Stimulated activated effector memory CD8-positive, alpha-beta T cell treated with anti-CD3 and anti-CD28 coated beads, Interleukin-12 subunit alpha, Interleukin-12 subunit beta, amount 100 ng/mL, for 72 hours (primary cell): Measurements from ENCODE around the gene ZNF227.
A peak's percentile ranks its signal among the peaks of the same experiment; 100 is the strongest.
"Not testable (repeated sequence)": the region's sequence is repeated elsewhere in the genome, so short reads cannot be mapped to it uniquely, and the experiment has no call there.

Experiments
- ATAC-seq: fragments of 150-1000 bp; cut with Tn5 transposase; 2 replicates; pipeline ENCODE4 v1.10.0; 2021
- DNase-seq, 2 donors: peaks; one replicate each; pipeline ENCODE4 v3.0.0; 2021 to 2022; ENCODE audit warnings: low spot score in 2 of 2
- H3K27ac Mint-ChIP-seq: one replicate; pipeline ENCODE4 v1.8.0; 2022; ENCODE audit warnings: mild to moderate bottlenecking, mixed read lengths
- H3K36me3 Mint-ChIP-seq: one replicate; pipeline ENCODE4 v1.8.0; 2022; ENCODE audit warnings: mild to moderate bottlenecking, mixed read lengths
- H3K4me1 Mint-ChIP-seq: one replicate; pipeline ENCODE4 v1.8.0; 2022; ENCODE audit warnings: mixed read lengths
- H3K4me3 Mint-ChIP-seq: one replicate; pipeline ENCODE4 v1.8.0; 2022; ENCODE audit warnings: mild to moderate bottlenecking, mixed read lengths
- H3K9me3 Mint-ChIP-seq: one replicate; pipeline ENCODE4 v1.8.0; 2022; ENCODE audit warnings: mixed read lengths

ZNF227 gene

DNA sequence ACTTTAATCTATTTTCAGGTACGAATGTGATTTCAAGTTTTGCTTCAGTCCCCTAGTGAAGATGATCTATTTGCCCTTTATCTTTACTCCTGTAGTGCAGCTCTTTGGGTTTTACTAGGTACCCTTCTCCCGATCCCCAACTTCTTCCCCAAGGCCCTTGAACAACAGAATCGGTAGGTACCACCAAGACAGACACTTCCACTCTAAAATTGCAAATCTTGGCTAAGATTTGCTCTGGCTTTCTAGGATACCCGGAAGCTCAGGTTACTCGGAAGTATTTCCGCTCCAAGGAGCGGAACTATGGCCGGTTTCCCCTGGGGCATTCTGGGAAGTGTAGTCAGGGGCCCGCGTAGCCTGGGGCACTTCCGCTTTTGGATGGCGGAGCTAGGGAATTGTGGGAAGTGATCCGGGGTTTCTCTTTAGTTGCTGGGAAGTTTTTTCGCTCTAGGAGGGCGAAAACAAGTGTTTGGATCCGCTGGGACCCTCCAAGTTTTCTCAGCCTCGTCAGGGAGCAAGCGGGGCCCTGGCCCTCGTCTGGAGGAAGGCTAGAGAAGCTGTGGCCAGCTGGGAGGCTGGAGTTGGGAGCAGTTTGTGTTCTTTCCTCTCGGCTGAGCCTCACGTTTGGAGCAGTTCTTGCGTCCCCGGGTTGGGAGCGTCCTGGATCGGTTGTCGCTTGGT, 5.1 kb upstream of the ZNF227 start:
- peak overlapping the region; percentile 94 for H3K4me3 Mint-ChIP-seq
- peaks cover 11% of the 10 kb centered on the region for H3K9me3 Mint-ChIP-seq
- H3K4me1 Mint-ChIP-seq, result peaks cover 12% of the 10 kb centered on the region
- H3K36me3 Mint-ChIP-seq, result no peaks in the 10 kb centered on the region
- DNase-seq (peak; percentile 49 to 83), ATAC-seq (peak; percentile 92)
- H3K27ac Mint-ChIP-seq, result peak overlapping the region; percentile 99

DNA sequence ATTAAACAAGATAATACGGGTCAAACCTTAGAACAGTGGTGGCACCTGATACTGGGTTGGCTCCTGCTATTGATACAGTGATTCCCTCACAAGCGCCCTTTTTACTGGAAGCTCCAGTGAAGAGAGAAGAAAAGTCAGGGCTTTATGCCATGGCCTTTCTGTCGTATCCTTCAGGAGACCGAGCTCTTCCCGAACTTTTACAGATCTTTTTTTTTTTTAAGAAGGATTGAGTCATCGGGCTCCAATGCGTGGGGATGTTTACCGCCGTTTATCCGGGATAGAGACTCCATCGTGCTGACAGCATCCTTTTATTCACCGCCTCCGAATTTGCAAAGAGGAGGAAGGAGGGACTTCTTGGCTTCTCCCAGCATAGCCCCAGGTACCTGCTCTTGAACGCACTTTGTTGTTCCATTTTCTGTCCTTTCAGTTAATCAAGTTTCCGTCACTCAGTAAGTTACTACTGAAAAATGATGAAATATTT, 574 bp downstream of the ZNF227 start:
- DNase-seq, result no peak
- ATAC-seq, result no peak
- Mint-ChIP-seq H3K4me3 (peak overlapping the region; percentile 90), H3K36me3 (peaks cover 38% of the 10 kb centered on the region), H3K27ac (peak overlapping the region; percentile 92), H3K9me3 (peaks cover 8% of the 10 kb centered on the region), H3K4me1 (peaks cover 16% of the 10 kb centered on the region)

DNA sequence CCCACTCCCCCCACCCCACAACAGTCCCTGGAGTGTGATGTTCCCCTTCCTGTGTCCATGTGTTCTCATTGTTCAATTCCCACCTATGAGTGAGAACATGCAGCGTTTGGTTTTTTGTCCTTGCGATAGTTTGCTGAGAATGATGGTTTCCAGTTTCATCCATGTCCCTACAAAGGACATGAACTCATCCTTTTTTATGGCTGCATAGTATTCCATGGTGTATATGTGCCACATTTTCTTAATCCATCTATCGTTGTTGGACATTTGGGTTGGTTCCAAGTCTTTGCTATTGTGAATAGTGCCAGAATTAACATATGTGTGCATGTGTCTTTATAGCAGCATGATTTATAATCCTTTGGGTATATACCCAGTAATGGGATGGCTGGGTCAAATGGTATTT, 7.6 kb downstream of the ZNF227 start:
- not testable (repeated sequence) for H3K4me1 Mint-ChIP-seq, DNase-seq, ATAC-seq, H3K27ac Mint-ChIP-seq, H3K9me3 Mint-ChIP-seq, H3K4me3 Mint-ChIP-seq
- H3K36me3 Mint-ChIP-seq, result peaks cover 52% of the 10 kb centered on the region

DNA sequence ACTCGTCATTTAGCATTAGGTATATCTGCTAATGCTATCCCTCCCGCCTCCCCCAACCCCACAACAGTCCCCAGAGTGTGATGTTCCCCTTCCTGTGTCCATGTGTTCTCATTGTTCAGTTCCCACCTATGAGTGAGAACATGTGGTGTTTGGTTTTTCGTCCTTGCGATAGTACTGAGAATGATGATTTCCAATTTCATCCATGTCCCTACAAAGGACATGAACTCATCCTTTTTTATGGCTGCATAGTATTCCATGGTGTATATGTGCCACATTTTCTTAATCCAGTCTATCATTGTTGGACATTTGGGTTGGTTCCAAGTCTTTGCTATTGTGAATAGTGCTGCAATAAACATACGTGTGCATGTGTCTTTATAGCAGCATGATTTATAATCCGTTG, 8.4 kb downstream of the ZNF227 start:
- not testable (repeated sequence) for H3K9me3 Mint-ChIP-seq, H3K27ac Mint-ChIP-seq, H3K4me1 Mint-ChIP-seq, ATAC-seq, H3K4me3 Mint-ChIP-seq, DNase-seq
- H3K36me3 Mint-ChIP-seq, result peaks cover 44% of the 10 kb centered on the region

DNA sequence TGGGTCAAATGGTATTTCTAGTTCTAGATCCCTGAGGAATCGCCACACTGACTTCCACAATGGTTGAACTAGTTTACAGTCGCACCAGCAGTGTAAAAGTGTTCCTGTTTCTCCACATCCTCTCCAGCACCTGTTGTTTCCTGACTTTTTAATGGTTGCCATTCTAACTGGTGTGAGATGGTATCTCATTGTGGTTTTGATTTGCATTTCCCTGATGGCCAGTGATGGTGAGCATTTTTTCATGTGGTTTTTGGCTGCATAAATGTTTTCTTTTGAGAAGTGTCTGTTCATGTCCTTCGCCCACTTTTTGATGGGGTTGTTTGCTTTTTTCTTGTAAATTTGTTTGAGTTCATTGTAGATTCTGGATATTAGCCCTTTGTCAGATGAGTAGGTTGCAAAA, 9.0 kb downstream of the ZNF227 start:
- H3K36me3 Mint-ChIP-seq, result peaks cover 38% of the 10 kb centered on the region
- not testable (repeated sequence) for H3K4me3 Mint-ChIP-seq, H3K9me3 Mint-ChIP-seq, H3K4me1 Mint-ChIP-seq, H3K27ac Mint-ChIP-seq, DNase-seq, ATAC-seq

DNA sequence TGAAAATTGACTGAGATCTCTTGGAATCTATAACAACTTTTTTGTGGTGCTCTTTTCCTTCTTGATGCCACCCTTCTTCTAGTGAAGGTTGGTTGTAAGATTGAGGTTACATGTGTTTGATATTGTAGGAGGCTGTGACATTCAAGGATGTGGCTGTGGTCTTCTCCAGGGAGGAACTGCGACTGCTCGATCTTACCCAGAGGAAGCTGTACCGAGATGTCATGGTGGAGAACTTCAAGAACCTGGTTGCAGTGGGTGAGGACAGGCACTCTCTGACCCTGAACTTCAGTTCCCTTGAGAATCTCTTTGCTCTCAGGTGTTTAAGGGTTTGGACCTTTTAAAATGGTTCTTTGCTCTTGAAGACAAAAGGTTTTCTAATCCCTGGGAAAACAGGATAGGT, 16.0 kb downstream of the ZNF227 start:
- peaks cover 65% of the 10 kb centered on the region for H3K36me3 Mint-ChIP-seq

DNA sequence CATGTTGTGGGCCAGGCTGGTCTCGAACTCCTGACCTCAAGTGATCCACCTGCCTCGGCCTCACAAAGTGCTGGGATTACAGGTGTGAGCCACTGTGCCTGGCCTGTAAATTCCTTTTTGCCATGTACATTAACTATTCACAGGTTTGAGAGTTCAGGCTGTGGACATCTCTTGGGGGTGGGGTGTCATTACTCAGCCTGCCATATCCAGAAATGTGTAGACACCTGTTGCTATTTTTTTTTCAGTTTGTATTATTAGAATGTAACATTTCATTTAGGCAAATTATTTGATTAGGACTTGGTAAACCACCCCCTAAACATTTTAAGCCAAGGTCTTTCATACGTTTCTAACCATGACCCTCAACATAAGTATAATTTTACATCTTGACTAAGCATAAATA, 20.5 kb downstream of the ZNF227 start:
- ATAC-seq, result no peak
- no peak overlapping the region for H3K4me3 Mint-ChIP-seq
- H3K9me3 Mint-ChIP-seq, result peaks cover 41% of the 10 kb centered on the region

More for the DNA sequence above, 16.0 kb downstream of the ZNF227 start:
- Mint-ChIP-seq H3K4me3 (no peak overlapping the region), H3K9me3 (peaks cover 7% of the 10 kb centered on the region), H3K27ac (no peak overlapping the region), H3K4me1 (no peaks in the 10 kb centered on the region)
- DNase-seq (no peak), ATAC-seq (no peak)

DNA sequence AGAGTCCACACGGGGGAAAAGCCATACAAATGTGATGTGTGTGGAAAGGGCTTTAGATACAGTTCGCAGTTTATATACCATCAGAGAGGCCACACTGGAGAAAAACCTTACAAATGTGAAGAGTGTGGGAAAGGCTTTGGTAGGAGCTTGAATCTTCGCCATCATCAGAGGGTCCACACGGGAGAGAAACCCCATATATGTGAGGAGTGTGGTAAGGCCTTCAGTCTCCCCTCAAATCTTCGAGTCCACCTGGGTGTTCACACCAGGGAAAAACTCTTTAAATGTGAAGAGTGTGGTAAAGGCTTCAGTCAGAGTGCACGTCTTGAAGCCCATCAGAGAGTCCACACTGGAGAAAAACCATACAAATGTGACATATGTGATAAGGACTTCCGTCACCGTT, 24.1 kb downstream of the ZNF227 start:
- Mint-ChIP-seq H3K4me1 (no peaks in the 10 kb centered on the region), H3K36me3 (peaks cover 55% of the 10 kb centered on the region), H3K27ac (no peak overlapping the region), H3K4me3 (no peak overlapping the region), H3K9me3 (peaks cover 40% of the 10 kb centered on the region)
- DNase-seq, result no peak
- ATAC-seq, result no peak

More for the DNA sequence above, 20.5 kb downstream of the ZNF227 start:
- H3K27ac Mint-ChIP-seq, result no peak overlapping the region
- H3K36me3 Mint-ChIP-seq, result peaks cover 90% of the 10 kb centered on the region
- DNase-seq, result no peak
- no peaks in the 10 kb centered on the region for H3K4me1 Mint-ChIP-seq

DNA sequence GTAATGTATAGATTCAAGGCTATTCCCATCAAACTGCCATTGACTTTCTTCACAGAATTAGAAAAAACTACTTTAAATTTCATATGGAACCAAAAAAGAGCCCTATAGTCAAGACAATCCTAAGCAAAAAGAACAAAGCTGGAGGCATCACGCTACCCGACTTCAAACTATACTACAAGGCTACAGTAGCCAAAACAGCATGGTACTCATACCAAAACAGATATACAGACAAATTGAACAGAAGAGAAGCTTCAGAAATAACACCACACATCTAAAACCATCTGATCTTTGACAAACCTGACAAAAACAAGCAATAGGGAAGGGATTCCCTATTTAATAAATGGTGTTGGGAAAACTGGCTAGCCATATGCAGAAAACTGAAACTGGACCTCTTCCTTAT, 40.0 kb downstream of the ZNF227 start:
- not testable (repeated sequence) for DNase-seq, H3K36me3 Mint-ChIP-seq, H3K4me3 Mint-ChIP-seq, H3K4me1 Mint-ChIP-seq, ATAC-seq, H3K27ac Mint-ChIP-seq
- H3K9me3 Mint-ChIP-seq, result peaks cover 66% of the 10 kb centered on the region

DNA sequence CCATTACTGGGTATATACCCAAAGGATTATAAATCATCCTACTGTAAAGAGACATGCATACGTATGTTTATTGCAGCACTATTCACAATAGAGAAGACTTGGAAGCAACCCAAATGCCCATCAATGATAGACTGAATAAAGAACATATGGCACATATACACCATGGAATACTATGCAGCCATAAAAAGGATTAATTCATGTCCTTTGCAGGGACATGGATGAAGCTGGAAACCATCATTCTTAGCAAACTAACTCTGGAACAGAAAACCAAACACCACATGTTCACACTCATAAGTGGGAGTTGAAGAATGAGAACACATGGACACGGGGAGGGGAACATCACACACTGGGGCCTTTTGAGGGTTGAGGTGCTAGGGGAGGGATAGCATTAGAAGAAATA, 41.1 kb downstream of the ZNF227 start:
- peaks cover 65% of the 10 kb centered on the region for H3K9me3 Mint-ChIP-seq
- DNase-seq, H3K27ac Mint-ChIP-seq, H3K4me1 Mint-ChIP-seq, H3K36me3 Mint-ChIP-seq, ATAC-seq, H3K4me3 Mint-ChIP-seq: not testable (repeated sequence)

DNA sequence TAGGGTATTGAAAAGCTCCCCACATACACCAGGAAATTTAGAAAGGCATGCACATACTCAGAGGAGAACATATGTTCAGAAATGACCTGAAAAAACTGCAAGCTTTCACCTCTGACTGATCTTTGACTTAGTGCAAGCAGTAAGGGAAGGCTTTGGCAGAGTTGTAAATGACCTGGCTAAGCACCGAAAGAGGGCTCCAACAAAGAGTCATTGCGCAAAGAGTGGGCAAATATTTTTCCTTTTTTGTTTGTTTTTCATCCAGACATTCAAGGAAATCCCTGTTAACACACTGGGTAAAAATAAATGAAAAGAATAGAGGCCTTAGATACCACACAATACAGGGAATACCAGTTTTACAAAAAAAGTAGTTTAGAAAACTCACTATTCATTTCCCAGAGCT, 42.2 kb downstream of the ZNF227 start:
- no peak overlapping the region for H3K27ac Mint-ChIP-seq
- no peaks in the 10 kb centered on the region for H3K4me1 Mint-ChIP-seq
- H3K4me3 Mint-ChIP-seq, result no peak overlapping the region
- ATAC-seq, result no peak
- H3K36me3 Mint-ChIP-seq, result peaks cover 7% of the 10 kb centered on the region
- peaks cover 65% of the 10 kb centered on the region for H3K9me3 Mint-ChIP-seq
- no peak for DNase-seq

DNA sequence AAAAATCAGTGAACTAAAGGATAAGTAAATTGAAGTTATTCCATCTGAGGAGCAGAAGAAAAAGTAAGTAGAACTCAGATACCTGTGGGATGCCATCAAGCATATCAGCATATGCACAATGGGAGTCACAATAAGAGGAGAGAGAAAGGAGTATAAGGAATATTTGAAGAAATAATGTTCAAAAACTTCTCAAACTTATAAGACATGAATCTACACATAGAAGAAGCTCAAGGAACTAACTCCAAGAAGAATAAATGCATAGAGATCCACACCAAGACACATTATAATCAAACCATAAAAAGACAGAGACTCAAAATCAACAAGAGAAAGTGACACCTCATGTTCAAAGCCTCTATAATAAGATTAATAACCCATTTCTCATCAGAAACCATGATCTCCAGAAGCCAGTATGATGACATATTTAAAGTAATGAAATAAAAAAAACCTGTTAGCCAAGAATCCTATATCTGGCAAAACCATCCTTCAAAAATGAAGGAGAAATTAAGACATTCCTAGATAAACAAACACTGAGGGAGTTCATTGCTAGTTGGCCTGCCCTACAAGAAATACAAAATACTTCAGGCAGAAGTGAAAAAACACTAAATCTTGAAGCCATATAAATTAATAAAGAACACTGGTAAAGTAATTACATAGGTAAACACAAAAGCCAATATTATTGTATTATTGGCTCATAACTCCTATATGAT, 43.5 kb downstream of the ZNF227 start:
- Mint-ChIP-seq H3K9me3 (peaks cover 62% of the 10 kb centered on the region), H3K4me1 (peaks cover 10% of the 10 kb centered on the region), H3K4me3 (no peak overlapping the region), H3K36me3 (no peaks in the 10 kb centered on the region), H3K27ac (no peak overlapping the region)
- ATAC-seq (no peak), DNase-seq (no peak)

DNA sequence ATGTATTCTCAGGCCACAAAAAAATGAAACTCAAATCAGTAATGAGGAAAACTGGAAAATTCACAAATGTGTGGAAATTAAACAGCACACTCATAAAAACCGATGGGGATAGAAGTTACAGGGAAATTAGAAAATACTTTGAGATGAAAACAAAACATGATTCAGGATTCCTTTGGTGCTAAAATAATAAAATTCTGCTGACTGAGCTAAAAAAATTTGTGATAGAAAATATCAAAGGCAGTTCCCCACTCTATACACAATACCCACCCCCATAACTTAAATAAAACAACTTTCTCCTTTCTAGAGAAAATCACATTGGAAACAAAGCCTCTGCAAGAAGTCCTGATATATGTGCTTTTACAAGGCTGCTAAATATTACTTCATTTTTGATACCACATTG, 45.8 kb downstream of the ZNF227 start:
- Mint-ChIP-seq H3K36me3 (no peaks in the 10 kb centered on the region), H3K4me1 (peaks cover 10% of the 10 kb centered on the region), H3K9me3 (peaks cover 55% of the 10 kb centered on the region), H3K27ac (no peak overlapping the region), H3K4me3 (no peak overlapping the region)
- DNase-seq (no peak), ATAC-seq (no peak)

DNA sequence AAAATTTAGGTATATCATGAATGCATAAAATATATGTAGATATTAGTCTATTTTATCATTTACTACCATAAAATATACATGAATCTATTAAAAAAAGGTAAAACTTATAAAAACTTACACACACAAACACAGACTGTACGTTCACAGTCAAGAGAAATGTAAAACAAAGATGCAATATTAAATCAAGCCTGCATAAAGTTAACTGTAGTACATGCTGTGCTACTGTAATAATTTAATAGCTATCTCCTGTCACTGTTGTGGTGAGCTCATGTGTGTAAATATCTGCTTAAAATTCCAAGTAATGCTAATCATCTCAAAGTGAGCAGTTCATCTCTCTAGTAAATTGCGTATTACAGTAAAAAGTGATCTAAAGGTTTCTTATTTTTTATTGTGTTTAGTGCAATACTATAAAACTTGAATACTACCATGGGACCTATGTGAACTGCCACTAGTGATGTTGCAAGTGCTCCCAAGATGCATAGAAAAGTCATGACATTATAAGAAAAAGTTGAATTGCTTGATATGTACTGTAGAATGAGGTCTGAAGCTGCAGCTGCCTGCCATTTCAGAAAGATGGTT, 46.6 kb downstream of the ZNF227 start:
- no peak overlapping the region for H3K4me3 Mint-ChIP-seq
- no peaks in the 10 kb centered on the region for H3K36me3 Mint-ChIP-seq
- no peak for DNase-seq
- peaks cover 10% of the 10 kb centered on the region for H3K4me1 Mint-ChIP-seq
- no peak overlapping the region for H3K27ac Mint-ChIP-seq
- peaks cover 53% of the 10 kb centered on the region for H3K9me3 Mint-ChIP-seq
- no peak for ATAC-seq

DNA sequence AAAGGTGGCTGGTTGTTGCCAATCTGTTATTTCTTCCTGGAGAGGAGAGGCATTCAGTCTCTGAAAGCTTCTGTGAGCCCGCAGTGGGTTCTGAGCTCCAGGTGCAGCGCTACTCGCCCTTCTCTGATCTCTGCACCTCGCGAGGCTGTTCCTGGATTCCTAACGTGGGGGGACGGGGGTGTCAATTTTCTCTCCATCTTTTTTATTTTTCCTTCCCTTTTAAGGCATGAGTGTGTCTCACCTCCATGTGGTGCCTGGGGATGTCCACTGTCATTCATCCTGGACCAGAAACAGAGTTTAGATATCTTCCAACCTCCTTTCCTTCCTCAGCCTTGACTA, 48.0 kb downstream of the ZNF227 start:
- Mint-ChIP-seq H3K4me3 (peak overlapping the region; percentile 41), H3K36me3 (no peaks in the 10 kb centered on the region), H3K4me1 (peaks cover 10% of the 10 kb centered on the region), H3K9me3 (peaks cover 46% of the 10 kb centered on the region), H3K27ac (no peak overlapping the region)
- DNase-seq (no peak), ATAC-seq (no peak)
